ENCODE measurements around the gene ATP5PD.
"Not testable (repeated sequence)": the region's sequence is repeated elsewhere in the genome, so short reads cannot be mapped to it uniquely, and the experiment has no call there.

The ATP5PD gene

DNA sequence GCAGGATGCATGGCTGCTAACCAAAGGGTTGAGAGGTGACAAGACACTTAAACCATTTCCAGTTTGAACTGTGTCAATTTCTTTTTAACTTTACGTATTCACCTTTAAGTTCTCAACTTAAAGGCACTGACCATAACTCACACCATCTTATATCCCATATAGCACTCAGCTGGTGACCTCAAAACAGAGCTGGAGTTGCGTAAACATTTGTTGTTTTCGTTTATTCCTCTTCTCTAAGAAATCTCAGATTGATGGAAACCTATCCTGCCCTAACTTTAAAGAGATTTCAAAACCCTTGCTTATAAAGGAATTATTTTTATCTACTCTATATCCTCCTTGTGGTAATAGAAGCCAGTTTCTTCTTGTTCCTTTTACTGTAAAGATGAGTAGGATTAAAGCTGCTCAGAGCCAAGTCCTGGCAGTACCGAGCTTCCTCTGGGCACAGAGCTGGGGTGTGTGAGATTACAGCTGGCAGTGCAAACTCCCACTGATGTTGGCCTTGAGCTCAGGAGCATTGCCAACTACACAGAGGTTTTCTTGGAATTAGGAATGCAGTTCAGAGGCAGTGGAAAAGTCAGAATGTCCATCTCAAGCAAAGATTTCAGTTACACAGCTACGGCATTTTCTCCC lies 1.6 kb upstream of the ATP5PD start:
- no peak for FAIRE-seq

DNA sequence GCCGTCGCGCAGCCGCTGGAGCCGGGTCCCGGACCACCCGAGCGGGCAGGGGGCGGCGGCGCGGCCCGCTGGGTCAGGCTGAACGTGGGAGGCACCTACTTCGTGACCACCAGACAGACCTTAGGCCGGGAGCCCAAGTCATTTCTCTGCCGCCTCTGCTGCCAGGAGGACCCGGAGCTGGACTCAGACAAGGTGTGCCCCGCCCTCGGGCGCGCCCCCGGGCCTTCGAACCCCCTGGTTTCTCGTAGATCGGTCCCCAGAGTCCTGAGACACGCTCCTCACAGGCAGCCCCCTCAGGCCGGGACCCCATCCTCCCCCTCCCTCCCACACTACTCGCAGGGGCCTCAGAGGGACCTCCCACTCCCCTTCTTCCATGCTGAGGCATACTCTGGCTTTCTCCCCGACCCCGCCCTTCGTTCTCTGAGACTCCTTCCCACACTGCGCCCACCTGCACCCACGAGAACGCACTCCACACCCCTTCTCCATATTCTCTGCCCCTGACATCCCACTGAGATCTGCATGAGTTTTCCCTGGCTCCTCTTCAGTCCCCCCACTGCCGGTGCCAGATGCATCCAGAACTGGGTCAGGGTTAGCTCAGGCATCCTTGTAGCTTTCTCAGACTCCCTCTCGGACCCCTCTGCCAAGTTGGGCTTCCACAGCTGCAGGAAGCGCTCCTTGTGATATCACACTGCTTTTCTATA lies 779 bp upstream of the ATP5PD start:
- no peak for FAIRE-seq

DNA sequence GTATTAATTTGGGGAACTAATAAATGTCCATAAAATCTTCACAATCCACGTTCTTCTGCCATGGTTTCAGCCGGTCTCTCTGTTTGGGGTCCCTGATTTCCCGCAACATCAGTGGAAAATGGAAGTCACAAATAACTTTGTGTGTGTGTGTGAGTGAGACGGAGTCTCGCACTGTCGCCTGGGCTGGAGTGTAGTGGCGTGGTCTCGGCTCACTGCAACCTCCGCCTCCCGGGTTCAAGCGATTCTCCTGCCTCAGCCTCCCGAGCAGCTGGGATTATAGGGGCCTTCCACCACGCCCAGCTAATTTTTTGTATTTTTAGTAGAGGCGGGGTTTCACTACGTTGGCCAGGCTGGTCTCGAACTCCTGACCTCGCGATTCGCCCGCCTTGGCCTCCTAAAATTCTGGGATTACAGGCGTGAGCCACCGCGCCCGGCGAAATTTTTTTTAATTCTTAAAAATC lies 793 bp downstream of the ATP5PD start:
- FAIRE-seq, result not testable (repeated sequence)

DNA sequence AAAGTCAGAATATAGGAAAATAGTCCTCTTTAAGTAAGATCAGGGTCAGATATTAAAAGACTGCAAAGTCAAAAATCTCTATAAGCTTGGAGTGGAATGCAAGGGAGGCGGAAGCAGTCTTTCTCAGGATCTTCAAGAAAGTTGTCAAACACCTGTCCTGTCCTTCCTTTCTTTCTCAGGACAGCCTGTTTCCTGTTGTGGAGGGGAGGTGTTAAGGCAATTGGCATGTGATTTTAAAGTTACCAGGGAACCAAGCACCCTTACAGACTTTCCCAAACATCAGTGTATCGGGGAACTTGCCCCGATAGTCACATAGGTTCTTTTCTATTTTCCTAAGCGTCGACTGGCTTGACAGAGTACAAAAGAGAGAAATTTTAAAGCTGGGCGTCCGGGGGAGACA lies 2.1 kb downstream of the ATP5PD start:
- FAIRE-seq, result no peak

DNA sequence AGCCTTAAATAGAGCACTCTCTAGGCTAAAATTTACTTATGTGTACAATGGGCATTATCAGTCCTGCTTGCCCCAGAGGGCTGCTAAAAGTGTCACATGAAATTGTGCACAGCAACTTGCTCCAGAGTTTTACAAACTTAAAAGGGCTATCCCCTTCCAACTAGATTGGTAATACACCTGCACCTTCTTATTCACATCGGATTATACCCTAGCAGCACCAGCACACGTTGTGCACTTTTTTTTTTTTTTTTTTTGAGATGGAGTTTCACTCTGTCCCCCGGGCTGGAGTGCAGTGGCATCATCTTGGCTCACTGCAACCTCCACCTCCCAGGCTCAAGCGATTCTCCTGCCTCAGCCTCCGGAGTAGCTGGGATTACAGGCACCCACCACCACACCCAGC lies 3.0 kb downstream of the ATP5PD start:
- not testable (repeated sequence) for FAIRE-seq

DNA sequence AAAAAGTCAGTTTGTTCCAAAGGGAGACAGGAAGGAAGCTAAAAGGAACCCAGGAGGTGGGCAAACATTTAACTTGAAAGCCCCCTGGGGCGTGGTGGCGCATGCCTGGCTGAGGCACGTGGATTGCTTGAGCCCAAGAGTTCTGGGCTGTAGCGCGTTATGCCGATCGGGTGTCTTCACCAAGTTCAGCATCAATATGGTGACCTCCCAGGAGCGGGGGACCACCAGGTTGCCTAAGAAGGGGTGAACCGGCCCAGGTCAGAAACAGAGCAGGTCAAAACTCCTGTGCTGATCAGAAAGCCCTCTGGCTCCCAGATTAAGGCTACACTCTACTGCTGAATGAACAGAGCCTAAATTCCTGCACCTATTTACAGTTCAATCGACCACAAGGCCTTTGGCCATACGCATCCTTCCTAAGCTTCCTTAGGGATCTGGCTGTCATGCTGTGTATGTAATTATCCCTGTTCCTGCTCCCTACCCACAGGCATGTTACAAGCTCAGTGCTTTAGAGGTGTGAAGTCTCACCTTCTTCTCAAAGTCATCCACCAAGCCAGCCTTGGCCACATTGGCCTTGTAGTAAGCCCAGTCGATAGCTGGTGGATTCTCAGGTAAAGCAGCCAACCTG lies 5.0 kb downstream of the ATP5PD start:
- FAIRE-seq, result no peak

DNA sequence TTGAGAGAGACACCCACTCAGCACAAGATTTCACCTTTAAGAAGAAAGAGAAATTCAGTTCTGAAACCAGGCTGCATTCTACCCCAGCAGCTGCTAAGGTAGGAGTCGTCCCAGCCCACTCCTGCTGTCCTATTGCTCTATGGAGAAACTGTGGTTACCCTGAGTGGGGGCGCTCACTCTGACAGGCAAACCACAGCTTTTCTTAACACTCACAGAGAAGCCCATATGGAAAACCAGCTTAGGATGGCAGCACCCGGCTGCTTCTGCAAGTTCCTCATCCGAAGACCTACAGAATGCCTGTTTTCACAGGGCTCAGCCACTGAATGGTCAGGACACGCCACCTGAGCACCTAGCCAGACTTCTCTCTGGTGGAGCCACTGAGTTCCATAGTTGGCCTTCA lies 7.5 kb downstream of the ATP5PD start:
- FAIRE-seq, result no peak

DNA sequence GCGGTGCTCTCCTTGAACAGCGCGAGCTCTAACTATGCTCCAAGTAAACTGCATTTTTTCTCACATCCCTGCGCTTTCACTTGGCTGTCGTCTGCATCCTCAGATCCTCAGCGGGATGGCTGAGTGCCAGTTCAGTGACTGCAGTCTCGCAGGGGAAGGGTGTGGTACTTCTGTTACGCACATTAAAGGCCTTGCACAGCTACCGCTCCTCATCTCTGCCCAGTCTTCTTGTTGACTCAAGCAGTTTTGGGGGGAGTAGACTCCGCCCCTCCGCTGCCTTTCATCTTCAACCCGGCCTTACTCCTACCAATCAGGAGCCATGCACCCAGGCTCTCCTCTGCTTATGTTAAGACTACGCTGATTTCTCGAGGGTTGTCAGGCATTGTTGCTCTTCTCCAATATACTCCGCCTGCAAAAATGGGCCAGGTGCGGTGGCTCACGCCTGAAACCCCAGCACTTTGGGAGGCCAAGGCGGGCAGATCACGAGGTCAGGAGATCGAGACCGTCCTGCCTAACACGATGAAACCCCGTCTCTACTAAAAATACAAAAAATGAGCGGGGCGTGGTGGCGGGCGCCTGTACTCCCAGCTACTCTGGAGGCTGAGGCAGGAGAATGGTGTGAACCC lies 10.0 kb downstream of the ATP5PD start:
- FAIRE-seq, result no peak

DNA sequence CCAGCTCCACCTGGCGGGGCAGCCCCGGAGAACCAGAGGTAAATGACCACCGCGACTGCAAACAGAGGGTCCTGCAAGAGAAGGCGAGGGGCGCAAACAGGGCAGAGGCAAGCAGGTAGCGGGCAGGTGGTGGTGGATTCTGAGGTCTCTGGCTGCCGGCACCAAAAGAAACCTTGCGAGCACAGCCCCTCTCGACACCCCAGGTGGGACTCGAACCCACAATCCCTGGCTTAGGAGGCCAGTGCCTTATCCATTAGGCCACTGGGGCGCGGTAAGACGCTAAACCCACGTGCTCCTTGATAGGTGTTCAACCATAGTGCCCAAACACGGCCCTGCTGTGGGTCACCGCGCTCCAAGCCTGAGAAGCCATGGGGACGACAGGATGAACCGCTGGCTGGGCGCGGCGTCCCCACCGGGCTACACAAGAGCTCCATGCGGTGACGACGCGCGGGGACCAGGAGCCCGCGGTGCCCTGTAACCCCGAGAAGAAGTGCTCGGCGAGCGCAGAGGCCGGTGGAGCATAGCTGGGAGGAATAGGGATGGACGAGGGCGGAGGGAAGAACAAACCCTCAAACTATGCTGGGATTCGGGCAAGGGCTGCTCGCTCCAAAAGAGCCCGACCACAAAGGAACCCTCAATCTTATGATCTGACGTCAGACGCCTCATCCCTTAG lies 12.4 kb downstream of the ATP5PD start:
- no peak for FAIRE-seq

DNA sequence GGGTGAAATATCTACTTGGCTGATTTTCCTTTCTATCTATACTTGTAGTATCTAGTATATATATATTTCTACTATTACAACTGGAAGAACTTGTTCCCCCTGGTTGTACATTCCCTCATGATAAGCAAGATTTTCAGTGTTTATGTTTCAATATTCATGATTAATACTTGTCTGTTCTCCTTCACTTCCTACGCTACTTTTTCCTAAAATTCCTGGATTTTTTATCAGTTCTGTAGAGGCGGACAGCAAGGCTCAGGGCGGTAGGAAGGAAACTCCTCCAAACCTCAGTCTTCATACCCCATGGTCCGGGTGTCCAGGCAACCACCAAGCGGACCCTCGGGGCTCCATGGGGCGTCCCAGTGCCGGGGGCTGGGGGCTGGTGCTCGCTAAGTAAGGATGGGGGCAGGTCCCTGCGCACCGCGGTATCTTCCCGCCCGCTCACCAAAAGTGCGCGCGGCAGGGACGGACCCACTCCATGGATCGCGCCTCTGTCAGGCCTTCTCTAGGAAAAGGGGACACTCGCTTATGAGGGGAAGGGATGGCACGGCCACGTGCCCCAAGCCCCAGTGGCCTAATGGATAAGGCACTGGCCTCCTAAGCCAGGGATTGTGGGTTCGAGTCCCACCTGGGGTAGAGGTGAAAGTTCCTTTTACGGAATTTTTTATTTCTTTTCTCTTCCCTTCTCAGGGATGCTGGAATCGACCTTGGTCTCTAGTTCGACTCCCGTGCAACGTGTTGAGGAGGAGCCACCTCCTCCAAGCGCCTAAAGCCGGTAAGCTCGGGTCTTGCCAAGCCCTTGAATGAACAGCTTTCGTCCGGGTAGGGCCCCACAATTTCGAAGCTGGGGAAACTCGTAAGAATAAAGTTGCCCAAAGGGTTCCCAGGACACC lies 13.2 kb downstream of the ATP5PD start:
- no peak for FAIRE-seq

DNA sequence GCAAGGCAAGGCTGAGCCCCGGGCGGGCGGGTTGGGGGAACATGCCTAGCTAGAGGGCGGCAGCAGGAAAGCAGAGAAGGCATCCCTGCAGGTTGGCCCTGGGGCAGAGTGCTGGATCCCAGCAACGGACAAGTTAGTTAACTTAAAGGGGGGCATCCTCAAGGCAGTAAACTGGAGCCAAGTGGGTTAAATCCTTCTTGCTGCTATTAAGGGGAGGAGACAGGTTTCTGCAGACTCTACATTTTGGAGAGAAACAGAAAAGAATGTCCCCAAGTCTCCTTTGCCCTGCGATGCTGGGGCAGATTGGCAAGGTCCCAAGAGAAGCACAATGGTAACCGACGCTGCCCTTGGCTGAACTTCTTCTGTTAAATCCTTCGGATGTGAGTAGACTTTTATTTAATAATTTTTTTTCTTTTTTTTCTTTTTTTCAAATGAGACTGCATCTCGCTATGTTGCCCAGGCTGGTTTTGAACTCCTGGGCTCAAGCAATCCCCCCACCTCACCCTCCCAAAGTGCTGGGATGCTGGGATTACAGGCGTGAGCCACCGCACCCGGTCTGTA lies 14.0 kb downstream of the ATP5PD start:
- no peak for FAIRE-seq

DNA sequence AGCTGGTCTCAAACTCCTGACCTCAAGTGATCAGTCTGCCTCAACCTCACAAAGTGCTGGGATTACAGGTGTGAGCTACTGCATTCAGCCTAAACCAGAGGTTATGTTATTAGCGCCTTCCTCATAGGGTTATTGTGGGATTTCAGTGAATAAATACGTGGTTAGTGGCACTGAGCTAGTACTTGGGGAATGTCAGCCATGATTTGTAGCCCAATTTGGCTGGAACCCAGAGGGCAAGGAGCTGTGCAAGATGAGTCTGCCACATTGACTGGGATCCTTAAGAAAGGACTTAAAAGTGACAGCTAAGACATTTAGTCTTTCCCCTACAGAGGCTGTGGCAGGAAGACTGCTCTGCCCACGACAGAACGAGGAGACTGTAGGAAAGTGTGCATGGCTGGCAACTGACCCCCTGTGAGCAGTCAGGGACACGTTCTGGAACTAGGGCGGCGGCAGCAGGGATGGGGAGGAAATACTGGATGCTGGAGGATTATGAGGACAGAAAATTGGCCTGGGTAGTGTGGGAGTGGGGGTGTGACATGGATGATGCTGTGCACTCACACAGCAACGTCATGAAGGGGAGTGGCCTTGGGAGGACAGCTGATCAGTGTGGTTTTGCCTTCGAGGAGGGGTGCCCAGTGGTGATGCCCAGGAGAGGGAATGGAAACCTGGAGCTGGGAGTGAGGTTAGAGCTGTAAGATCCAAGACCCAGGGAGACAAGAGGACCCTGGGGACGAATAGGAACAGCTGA lies 14.6 kb downstream of the ATP5PD start:
- no peak for FAIRE-seq

DNA sequence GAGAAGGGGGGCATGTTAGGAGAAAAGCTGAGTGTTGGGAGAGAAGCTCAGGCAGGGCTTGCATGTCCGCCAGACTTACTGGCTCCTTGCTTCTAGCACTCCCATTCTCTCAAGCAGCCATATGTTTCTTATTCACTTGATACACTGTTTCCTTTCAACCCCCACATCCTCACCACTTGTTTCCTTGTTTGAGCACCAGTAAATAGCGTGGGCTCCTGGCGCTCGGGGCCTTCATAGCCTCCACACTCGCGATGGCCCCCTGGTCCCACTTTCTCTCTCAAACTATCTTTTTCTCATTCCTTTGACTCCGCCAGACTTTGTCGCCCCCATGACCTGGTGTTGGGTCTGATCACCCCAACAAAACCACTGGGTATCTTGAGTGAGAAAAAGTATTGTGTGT lies 16.6 kb downstream of the ATP5PD start:
- no peak for FAIRE-seq

DNA sequence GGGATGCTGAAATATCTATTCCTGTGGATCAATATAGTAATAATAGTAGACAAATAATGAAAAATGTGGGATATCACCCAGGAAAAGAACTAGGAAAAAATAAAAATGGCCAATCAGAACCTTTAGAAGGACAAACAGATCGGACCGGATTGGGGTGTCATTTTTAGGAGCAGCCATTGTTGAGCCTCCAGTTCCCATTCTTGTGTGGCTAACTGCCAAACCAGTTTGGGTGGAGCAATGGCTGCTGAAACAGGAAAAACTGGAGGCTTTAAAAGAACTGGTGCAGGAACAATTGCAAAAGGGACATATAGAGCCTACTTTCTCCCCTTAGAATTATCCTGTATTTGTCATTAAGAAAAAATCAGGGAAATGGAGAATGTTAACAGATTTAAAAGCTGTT lies 20.1 kb downstream of the ATP5PD start:
- FAIRE-seq, result not testable (repeated sequence)

DNA sequence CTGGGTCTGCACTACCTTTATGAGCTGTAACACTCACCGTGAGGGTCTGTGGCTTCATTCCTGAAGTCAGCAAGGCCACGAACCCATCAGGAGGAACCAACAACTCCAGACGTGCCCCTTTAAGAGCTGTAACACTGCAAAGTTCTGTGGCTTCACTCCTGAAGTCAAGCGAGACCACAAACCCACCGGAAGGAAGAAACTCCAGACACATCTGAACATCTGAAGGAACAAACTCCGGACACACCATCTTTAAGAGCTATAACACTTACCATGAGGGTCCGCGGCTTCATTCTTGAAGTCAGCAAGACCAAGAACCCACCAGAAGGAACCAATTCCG lies 21.4 kb downstream of the ATP5PD start:
- not testable (repeated sequence) for FAIRE-seq

DNA sequence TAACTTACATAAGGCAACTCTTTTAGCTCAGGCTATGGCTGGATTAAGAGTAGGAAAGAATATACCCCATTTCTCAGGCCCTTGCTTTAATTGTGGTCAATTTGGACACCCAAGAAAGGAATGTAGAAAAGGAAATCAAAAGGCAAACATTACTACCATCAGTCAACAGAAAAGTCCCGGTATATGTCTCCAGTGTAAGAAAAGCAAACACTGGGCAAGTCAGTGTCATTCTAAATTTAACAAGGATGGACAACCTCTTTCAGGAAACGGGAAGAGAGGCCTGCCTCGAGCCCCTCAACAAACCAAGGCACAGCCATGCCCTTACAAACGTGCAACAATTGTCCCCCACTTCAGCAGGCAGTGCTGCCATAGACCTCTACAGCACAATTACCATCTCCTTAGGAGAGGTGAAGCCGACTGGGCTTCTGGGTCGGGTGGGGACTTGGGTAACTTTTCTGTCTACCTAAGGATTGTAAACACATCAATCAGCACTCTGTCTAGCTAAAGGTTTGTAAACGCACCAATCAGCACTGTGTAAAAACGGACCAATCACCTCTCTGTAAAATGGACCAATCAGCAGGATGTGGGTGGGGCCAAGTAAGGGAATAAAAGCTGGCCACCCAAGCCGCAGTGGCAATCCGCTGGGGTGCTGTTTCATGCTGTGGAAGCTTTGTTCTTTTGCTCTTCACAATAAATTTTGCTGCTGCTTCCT lies 21.9 kb downstream of the ATP5PD start:
- FAIRE-seq, result no peak

DNA sequence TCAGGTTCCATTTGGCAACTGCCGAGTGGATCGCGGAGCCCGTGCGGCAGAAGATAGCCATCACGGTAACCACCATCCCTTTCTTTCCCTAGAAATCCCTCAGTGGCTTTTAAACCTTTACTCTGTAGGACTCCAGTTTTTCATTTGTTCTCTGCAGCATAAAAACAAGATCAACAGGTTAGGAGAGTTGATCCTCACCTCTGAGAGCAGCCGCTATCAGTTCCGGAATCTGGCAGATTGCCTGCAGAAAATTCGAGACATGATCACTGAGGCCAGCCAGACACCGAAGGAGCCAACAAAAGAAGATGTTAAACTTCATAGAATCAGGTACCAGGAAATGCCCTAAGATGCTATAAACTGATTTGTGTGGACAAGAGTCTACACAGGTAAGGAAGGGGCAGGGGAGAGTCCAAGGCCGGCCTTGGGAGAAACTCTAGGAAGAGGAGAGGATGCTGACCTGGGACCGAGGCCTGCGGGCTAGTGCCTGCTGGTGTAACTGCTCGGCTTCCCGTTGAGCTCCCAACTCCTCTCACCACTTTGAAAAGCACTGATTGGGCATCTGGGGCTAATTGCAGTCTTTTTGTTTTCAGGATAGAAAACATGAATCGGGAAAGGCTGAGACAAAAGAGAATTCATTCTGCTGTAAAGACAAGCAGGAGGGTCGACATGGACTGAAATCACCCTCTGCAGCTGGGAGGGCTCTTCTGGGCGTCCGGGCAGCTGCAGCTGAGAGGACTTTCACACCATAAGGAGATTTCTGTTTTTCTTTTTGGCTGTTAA lies 26.2 kb downstream of the ATP5PD start:
- FAIRE-seq, result no peak

DNA sequence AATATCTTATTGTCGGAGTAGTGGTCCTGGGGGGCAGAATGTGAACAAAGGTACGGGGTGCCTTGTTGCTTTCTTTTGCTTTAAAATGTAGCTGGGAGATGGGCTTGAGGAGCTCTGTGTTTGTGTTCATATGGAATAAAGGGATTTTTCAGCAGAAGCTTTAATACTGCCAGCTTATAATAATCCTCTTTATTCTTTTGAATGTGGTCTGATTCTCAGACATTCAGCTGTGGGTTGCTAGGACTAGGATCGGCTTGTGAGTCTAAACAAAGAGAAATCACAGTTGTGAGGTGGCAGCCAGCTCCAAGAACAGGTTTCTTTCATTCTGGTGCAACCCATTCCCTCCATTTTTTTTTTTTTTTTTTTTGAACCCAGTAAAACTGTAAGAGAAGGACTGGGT lies 27.1 kb downstream of the ATP5PD start:
- no peak for FAIRE-seq

DNA sequence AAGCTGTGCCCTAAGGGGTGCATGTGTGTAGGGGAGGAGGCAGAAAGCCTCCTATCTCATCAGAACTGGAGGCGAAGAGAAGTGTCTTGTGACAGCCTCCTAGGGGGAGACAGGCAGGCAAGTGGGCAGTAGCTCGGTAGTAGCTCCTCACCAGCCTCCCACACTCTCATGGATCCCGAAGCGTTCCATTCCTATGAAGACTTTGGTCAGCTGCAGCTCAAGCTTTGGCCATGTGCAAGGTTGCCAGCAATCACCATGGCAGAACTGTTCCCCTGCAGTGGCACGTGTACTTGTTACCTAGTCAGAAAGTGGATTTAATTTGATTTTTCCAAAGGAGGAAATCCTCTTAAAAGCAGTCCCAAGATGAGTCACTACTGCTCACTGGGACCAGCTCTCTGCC lies 27.6 kb downstream of the ATP5PD start:
- no peak for FAIRE-seq

DNA sequence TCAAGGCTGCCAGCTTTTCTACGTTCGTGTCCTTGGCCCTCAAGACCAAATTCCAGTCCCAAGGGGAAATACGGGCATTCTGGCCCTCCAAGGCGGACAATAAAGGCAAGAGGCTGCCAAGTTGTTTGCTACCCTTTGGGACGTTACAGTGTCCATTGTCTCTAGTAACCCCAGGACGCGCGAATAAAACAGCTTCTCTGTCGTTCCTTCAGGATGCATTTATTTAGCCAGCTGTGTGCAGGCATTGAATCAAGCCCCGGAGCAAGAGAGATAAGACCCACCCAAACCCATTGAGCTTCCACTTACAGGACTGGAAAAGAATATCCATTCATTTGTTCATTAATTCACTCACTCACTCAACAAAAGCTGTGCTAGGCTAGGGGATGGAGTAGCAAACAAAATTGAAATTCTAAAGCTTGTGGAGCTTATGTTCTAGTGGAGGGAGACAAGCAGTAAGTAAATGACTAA lies 33.6 kb downstream of the ATP5PD start:
- FAIRE-seq, result no peak
